Heart right ventricle (tissue), 16 donors: ENCODE measurements around the gene ZNF214. TPM values are rescaled to one million over a fixed set of nuclear protein-coding genes. Genes with fewer than 3 reads are reported as not detected.

Experiments used
- ATAC-seq, 8 donors: fragments of 200-7000 bp; cut with Tn5 transposase; one replicate each; pipeline ENCODE4 v1.9.1; 2020; ENCODE audit warnings: mild to moderate bottlenecking in 8 of 8, moderate library complexity in 8 of 8, moderate number of reproducible peaks in 1 of 8
- DNase-seq, 2 donors: peaks; one replicate each; pipeline ENCODE4 v3.0.0-alpha.2; 2020
- H3K27ac ChIP-seq, 10 donors: fragments of 200-600 bp; sonication (generic) in 2 of 10; one replicate each; pipeline versions ENCODE4 v1.5.0 to v1.8.0; 2020 to 2022; ENCODE audit warnings: mild to moderate bottlenecking in 3 of 10
- H3K27me3 ChIP-seq, 7 donors: fragments of 200-600 bp; one replicate each; pipeline ENCODE4 v1.8.0; 2021 to 2022; ENCODE audit warnings: mild to moderate bottlenecking in 2 of 7
- H3K36me3 ChIP-seq, 9 donors: fragments of 200-600 bp; sonication (generic) in 1 of 9; one replicate each; pipeline versions ENCODE4 v1.5.0 to v1.8.0; 2020 to 2022; ENCODE audit warnings: mild to moderate bottlenecking in 2 of 9
- H3K4me1 ChIP-seq, 9 donors: fragments of 200-600 bp; sonication (generic) in 1 of 9; one replicate each; pipeline versions ENCODE4 v1.5.0 to v1.8.0; 2020 to 2022; ENCODE audit warnings: mild to moderate bottlenecking in 4 of 9
- H3K4me3 ChIP-seq, 10 donors: fragments of 200-600 bp; sonication (generic) in 2 of 10; one replicate each; pipeline versions ENCODE4 v1.5.0 to v1.8.0; 2020 to 2022; ENCODE audit warnings: mild to moderate bottlenecking in 7 of 10, moderate library complexity in 2 of 10
- H3K9me3 ChIP-seq, 11 donors: fragments of 200-600 bp in 10 of 11; sonication (generic) in 2 of 11; one replicate each; pipeline versions ENCODE4 v1.5.0 to v1.8.0; 2013 to 2022; ENCODE audit warnings: mild to moderate bottlenecking in 2 of 11, control low read depth in 1 of 11, moderate library complexity in 1 of 11
- WGBS, 2 donors: extraction: QIAGEN DNeasy Blood & Tissue Kit; methylation state at CpG; one replicate each; pipeline ENCODE4 v1.1.7; 2013; ENCODE audit warnings: inconsistent platforms in 1 of 2; 5-methylcytosine and 5-hydroxymethylcytosine counted together
- intact Hi-C, 10 donors: fragments of 100-400 bp; cut with DNase I; formaldehyde crosslinking; loops; one replicate each; pipeline versions ENCODE4 v1.11.1 to v1.14.2; 2022
- polyA plus RNA-seq, 2 donors: library from polyadenylated mRNA; stranded (reverse); fragments of 200-250 nt; gene quantifications; one replicate each; pipeline ENCODE4 v1.2.3, GENCODE V29; 2013
- total RNA-seq, 10 donors: library from RNA; stranded (reverse); fragmentation: NEBNext Ultra II Directional in 3 of 10; extraction: Animal tissue kit (Norgen Biotek cat#: 25700) in 3 of 10; gene quantifications; one replicate each; pipeline versions ENCODE4 v1.2.1 to v1.2.4, GENCODE V29; 2021 to 2023
- TF ChIP-seq, protein P1 (sequence below), 9 donors: fragments of 200-600 bp; sonication (generic) in 2 of 9; IDR thresholded peaks; one replicate each; pipeline versions ENCODE4 v1.5.0 to v1.8.0; 2021 to 2022; ENCODE audit warnings: antibody characterized with exemption in 9 of 9, mild to moderate bottlenecking in 5 of 9, moderate library complexity in 1 of 9
- donor health status: Arrhythmogenic right ventricular cardiomyopathy.
- donor health status: ischemic (EF 13 %, LVEDD 7.1; RV severe dilation, severe dysfunction).
- donor health status: healthy with polysubstance abuse.
- donor health status: DM: no; HTN: yes; CAD: no.
- donor health status: DM: no; HTN: no; CAD: no.
- donor health status: ischemic (EF 25% LVEDD 6.9; RV normal size, moderate dysfunction).
- donor health status: ischemic (EF 25% LVEDD 5.7; RV mildly dilated, moderate dysfunction).
- donor health status: healthy.
- donor health status: DM: yes; HTN: yes; CAD: no.
- donor health status: Ischemic cardiomyopathy.
- donor health status: ischemic (EF 35%, LVEDD 5.7; RV mildly dilated, moderate dysfunction).
- donor health status: nonischemic (EF 11% LVEDD 7.7; RV severe dilation, severe dysfunction).
- donor health status: DM: yes; HTN: yes; CAD: no.
- donor health status: PGD.
- donor health status: ischemic (EF 29% LVEDD 5.4; RV normal size, mild dysfunction).
- donor health status: nonischemic (EF 23%, LVEDD 6.1; RV moderate dilation, normal function).

ZNF214 gene
- total and polyA plus RNA-seq, 12 donors: 0.22 to 2.0 (median 1.0) TPM

DNA sequence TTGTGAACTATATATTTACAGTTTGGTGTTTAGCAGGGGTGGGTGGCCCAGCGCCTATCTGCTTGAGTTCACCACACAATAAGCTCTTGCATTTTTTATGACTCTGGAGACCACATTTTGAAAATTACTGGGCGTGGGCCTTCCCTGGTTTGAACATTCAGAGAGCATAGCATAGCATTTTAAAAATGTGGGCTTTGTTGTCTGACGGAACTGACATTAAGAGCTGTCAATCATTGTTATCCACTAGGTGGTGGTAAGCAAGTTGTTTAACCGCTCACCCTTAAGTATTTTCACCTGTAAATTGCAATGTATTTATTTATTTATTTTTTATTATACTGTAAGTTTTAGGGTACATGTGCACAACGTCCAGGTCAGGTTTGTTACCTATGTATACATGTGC is 1.2 kb upstream of the ZNF214 start:
- Histone ChIP-seq H3K36me3 (no peaks in the 10 kb centered on the region), H3K27ac (no peak overlapping the region), H3K4me3 (no peak overlapping the region), H3K27me3 (peaks cover 0 to 21% (median 0%) of the 10 kb centered on the region in 7 donors), H3K4me1 (peaks cover 0 to 18% (median 8%) of the 10 kb centered on the region in 9 donors), H3K9me3 (no peaks in the 10 kb centered on the region)
- WGBS, 2 donors: 81 to 86% methylated on average over 5 of the region's 5 CpGs
- TF ChIP-seq, protein P1, sequence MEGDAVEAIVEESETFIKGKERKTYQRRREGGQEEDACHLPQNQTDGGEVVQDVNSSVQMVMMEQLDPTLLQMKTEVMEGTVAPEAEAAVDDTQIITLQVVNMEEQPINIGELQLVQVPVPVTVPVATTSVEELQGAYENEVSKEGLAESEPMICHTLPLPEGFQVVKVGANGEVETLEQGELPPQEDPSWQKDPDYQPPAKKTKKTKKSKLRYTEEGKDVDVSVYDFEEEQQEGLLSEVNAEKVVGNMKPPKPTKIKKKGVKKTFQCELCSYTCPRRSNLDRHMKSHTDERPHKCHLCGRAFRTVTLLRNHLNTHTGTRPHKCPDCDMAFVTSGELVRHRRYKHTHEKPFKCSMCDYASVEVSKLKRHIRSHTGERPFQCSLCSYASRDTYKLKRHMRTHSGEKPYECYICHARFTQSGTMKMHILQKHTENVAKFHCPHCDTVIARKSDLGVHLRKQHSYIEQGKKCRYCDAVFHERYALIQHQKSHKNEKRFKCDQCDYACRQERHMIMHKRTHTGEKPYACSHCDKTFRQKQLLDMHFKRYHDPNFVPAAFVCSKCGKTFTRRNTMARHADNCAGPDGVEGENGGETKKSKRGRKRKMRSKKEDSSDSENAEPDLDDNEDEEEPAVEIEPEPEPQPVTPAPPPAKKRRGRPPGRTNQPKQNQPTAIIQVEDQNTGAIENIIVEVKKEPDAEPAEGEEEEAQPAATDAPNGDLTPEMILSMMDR (IDR thresholded peaks at IDR 0.05): no peak
- intact Hi-C loops: no loop called here
- ATAC-seq: no peak
- DNase-seq: no peak

DNA sequence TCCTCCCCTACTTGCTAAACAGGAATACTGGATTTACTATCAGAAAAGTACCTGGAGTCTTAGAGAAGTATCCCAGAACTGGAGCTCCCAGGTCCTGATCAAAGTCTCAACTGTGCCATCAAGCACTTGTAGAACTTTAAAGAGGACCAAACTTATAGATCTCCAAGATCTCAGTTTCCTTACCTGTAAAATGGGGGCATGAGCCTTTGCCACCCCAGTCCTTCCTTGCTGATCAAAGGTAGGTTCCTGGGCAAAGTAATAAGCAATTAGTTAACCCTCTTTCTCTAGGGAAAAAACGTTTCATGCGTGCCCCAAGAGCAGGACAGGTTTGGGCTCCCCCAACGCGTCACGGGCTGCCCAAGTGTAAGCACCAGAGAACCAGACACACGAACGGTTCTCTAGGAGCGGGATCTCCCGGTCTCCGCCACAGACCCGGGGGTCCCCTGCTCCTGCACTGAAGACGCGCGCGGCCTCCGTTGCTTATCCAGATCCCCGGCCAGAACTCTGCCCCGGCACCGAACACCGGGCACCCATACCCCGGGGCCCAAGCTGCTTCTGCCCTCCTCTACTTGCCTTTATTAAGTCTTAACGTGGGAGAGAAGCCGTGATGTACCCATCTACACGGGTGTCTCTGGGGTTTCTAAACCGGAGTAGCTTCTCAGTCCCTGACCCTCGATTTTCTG is 505 bp downstream of the ZNF214 start:
- no peaks in the 10 kb centered on the region for H3K9me3 ChIP-seq
- WGBS, 2 donors: 2 to 6% methylated on average over 26 of the region's 26 CpGs
- H3K27ac ChIP-seq: peak overlapping the region in 8 of 10 donors; percentile 56 to 73 (median 68)
- DNase-seq (peak; percentile 13 to 21), ATAC-seq (peak; percentile 1 to 56 (median 46))
- intact Hi-C loops: no loop called here
- peak overlapping the region; percentile 36 to 76 (median 63) for H3K4me3 ChIP-seq
- peaks cover 0 to 21% (median 0%) of the 10 kb centered on the region in 7 donors for H3K27me3 ChIP-seq
- no peaks in the 10 kb centered on the region for H3K36me3 ChIP-seq
- H3K4me1 ChIP-seq: peaks cover 0 to 18% (median 8%) of the 10 kb centered on the region in 9 donors
- TF ChIP-seq, protein P1 (IDR thresholded peaks at IDR 0.05): no peak

DNA sequence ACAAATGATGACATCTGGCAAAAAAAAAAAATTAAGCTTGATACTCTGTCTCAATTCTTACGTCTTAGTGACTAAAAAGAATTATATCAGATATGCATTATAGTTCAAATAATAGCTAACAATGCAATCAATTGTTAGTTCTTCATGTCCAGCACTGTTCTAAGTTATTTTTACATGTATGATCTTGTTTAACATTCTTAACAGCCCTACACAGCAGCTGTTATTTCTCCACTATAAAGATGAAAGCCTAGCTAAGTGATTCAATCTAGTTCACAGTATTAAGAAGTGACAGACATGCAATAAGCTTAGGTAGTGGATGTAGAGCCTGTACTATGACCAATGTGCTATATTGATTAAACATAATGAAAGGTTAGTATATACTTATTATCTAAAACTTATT is 4.1 kb downstream of the ZNF214 start:
- WGBS, 2 donors: 90 to 92% methylated on average over 1 of the region's 1 CpG
- no peak for DNase-seq
- H3K27ac ChIP-seq: no peak overlapping the region

DNA sequence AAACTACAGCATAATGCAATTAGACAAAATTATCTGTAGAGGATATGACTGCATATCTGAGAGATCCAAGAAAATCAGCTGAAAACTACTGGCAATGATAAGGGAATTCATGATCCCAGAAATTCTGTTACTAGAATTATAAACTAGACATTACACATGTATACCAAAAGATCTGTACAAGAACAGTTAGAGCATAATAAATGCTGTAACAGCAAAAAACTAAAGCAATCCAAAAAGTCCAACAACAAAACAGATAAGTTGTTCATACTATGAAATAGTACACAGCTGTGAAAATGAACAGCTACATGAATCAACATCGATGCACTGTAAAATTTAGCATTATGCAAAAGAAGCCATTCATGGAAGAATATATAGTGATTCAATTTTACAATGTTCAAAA is 6.0 kb downstream of the ZNF214 start:
- DNase-seq: no peak

More for the DNA sequence above, 4.1 kb downstream of the ZNF214 start:
- H3K9me3 ChIP-seq: no peaks in the 10 kb centered on the region
- no peak overlapping the region for H3K4me3 ChIP-seq
- peaks cover 0 to 17% (median 0%) of the 10 kb centered on the region in 7 donors for H3K27me3 ChIP-seq
- TF ChIP-seq, protein P1 (IDR thresholded peaks at IDR 0.05): no peak
- no peak for ATAC-seq
- intact Hi-C loops: no loop called here
- H3K4me1 ChIP-seq: peaks cover 0 to 17% (median 6%) of the 10 kb centered on the region in 9 donors
- H3K36me3 ChIP-seq: no peaks in the 10 kb centered on the region

More for the DNA sequence above, 6.0 kb downstream of the ZNF214 start:
- WGBS, 2 donors: 97 to 100% methylated on average over 1 of the region's 1 CpG
- Histone ChIP-seq H3K27ac (no peak overlapping the region), H3K4me3 (no peak overlapping the region), H3K9me3 (no peaks in the 10 kb centered on the region), H3K4me1 (no peaks in the 10 kb centered on the region), H3K36me3 (no peaks in the 10 kb centered on the region), H3K27me3 (no peaks in the 10 kb centered on the region)
- TF ChIP-seq, protein P1 (IDR thresholded peaks at IDR 0.05): no peak
- intact Hi-C loops: no loop called here
- no peak for ATAC-seq
